Rectal smooth muscle tissue (tissue), 1 donor: ENCODE data around the gene CAVIN3.
A peak's percentile ranks its signal among the peaks of the same experiment; 100 is the strongest.

ENCODE experiments used
- H3K27ac ChIP-seq: one replicate; pipeline ENCODE4 v1.7.0; 2013; ENCODE audit warnings: low read depth, low read length, inconsistent platforms
- H3K27me3 ChIP-seq: one replicate; pipeline ENCODE4 v1.7.0; 2013; ENCODE audit warnings: low read length; ENCODE audit not compliant: control insufficient read depth, insufficient read depth
- H3K36me3 ChIP-seq: one replicate; pipeline ENCODE4 v1.7.0; 2013; ENCODE audit warnings: low read length; ENCODE audit not compliant: control insufficient read depth, insufficient read depth
- H3K4me1 ChIP-seq: one replicate; pipeline ENCODE4 v1.7.0; 2013; ENCODE audit warnings: low read length; ENCODE audit not compliant: control insufficient read depth, insufficient read depth
- H3K4me3 ChIP-seq: one replicate; pipeline ENCODE4 v1.7.0; 2013; ENCODE audit warnings: low read length
- H3K9ac ChIP-seq: one replicate; pipeline ENCODE4 v1.7.0; 2013; ENCODE audit warnings: low read length

Gene CAVIN3

GRCh38 chr11:6319704-6320410 lies 444 bp downstream of the CAVIN3 start:
- Histone ChIP-seq H3K9ac (peak overlapping the region; percentile 70), H3K4me1 (peaks cover 28% of the 10 kb centered on the region), H3K4me3 (peak overlapping the region; percentile 85), H3K27me3 (peaks cover 2% of the 10 kb centered on the region), H3K27ac (peak overlapping the region; percentile 99), H3K36me3 (no peaks in the 10 kb centered on the region)

- Histone ChIP-seq H3K9ac (peak overlapping the region; percentile 70), H3K36me3 (no peaks in the 10 kb centered on the region), H3K27me3 (peaks cover 2% of the 10 kb centered on the region), H3K27ac (peak overlapping the region; percentile 99), H3K4me3 (peak overlapping the region; percentile 85), H3K4me1 (peaks cover 28% of the 10 kb centered on the region)
Measured at GRCh38 chr11:6319001-6319703, 1.1 kb downstream of the CAVIN3 start.

DNA sequence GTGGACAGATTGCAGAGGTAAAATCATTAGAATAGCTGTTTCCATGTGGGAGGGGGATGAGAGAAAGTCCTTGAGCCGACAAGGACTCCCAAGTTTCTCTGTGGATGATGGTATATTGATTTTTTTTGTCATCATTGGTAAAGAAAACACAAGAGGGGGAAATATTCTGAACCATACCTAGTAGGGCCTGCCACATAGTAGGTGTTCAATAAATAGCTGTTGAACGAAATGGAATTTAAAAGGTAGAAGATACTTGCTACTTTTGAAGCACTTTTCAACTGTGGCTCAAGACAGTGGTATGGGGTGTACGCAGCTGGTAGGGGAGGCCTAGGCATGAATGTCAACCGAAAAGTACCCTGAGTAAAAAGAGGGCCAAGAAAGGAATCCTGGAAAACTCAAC lies 2.1 kb downstream of the CAVIN3 start:
- no peak overlapping the region for H3K9ac ChIP-seq
- peak overlapping the region; percentile 85 for H3K4me3 ChIP-seq
- H3K36me3 ChIP-seq: no peaks in the 10 kb centered on the region
- H3K27ac ChIP-seq: peak overlapping the region; percentile 99
- H3K4me1 ChIP-seq: peaks cover 28% of the 10 kb centered on the region
- peaks cover 2% of the 10 kb centered on the region for H3K27me3 ChIP-seq

- Histone ChIP-seq H3K9ac (no peak overlapping the region), H3K27ac (no peak overlapping the region), H3K4me3 (peak overlapping the region; percentile 17), H3K4me1 (peaks cover 20% of the 10 kb centered on the region), H3K36me3 (no peaks in the 10 kb centered on the region), H3K27me3 (peaks cover 2% of the 10 kb centered on the region)
Measured at GRCh38 chr11:6315811-6316425, 4.4 kb downstream of the CAVIN3 start.

DNA sequence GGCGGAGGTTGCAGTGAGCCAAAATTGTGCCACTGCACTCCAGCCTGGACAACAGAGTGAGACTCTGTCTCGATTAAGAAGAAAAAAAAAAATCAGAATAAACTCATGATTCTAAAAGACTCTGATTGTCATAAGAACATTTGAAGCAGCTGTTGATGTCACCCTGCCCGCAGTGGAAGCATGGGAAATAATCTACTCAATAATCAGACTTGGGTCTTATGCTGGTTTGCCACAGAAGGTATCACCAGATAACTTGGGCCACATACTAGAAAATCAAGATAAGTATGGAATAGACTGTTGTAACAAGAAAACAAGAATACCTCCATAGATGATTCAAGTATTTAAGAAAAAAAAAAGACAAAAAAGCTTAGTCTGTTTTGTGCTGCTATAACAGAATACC lies 8.2 kb downstream of the CAVIN3 start:
- no peaks in the 10 kb centered on the region for H3K27me3 ChIP-seq
- H3K36me3 ChIP-seq: no peaks in the 10 kb centered on the region
- no peak overlapping the region for H3K27ac ChIP-seq
- no peak overlapping the region for H3K4me3 ChIP-seq
- peaks cover 3% of the 10 kb centered on the region for H3K4me1 ChIP-seq
- no peak overlapping the region for H3K9ac ChIP-seq

DNA sequence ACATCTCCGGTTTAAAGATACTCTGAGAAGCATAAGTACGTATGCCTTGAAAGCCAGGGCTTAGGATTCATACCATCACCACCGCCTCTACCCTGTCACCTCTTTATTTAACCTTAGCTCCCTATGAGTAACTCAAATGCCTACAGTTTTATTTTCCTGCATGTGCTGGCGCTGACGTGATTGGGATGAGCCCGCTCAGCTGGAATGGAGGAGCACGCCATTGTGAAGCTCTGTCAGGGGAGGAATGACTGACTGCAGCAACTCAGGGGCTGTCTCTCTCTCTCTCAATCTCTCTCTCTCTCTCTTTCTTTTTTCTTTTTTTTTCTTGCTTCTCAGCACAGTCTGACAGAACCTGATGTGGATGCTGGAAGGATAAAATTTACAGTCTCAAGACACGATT lies 12.4 kb downstream of the CAVIN3 start:
- Histone ChIP-seq H3K36me3 (no peaks in the 10 kb centered on the region), H3K4me3 (no peak overlapping the region), H3K4me1 (no peaks in the 10 kb centered on the region), H3K27ac (no peak overlapping the region), H3K9ac (no peak overlapping the region), H3K27me3 (no peaks in the 10 kb centered on the region)

DNA sequence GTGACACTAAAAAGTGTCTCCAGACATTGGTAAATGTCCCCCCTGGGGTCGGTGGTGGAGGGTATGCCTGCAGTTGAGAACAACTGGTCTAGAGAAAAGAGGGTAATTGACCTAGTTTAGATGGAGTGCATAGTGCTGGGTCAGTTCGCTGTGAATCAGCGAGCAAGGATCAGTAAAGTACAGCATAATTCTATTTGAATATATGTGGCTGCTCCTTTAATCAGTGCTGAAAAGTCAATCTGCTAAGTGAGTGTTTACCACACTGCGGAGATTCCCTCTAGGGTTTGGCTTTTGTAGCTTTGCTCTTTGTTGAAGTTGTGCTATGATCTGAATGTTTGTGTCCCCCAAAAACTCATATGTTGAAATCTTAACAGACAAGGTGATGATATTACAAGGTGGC lies 15.0 kb downstream of the CAVIN3 start:
- Histone ChIP-seq H3K4me1 (no peaks in the 10 kb centered on the region), H3K27me3 (no peaks in the 10 kb centered on the region), H3K4me3 (no peak overlapping the region), H3K27ac (no peak overlapping the region), H3K36me3 (no peaks in the 10 kb centered on the region), H3K9ac (no peak overlapping the region)

- no peaks in the 10 kb centered on the region for H3K36me3 ChIP-seq
- no peaks in the 10 kb centered on the region for H3K27me3 ChIP-seq
- no peak overlapping the region for H3K4me3 ChIP-seq
- no peak overlapping the region for H3K27ac ChIP-seq
- no peak overlapping the region for H3K9ac ChIP-seq
- no peaks in the 10 kb centered on the region for H3K4me1 ChIP-seq
Measured at GRCh38 chr11:6303661-6304060, 16.6 kb downstream of the CAVIN3 start.

DNA sequence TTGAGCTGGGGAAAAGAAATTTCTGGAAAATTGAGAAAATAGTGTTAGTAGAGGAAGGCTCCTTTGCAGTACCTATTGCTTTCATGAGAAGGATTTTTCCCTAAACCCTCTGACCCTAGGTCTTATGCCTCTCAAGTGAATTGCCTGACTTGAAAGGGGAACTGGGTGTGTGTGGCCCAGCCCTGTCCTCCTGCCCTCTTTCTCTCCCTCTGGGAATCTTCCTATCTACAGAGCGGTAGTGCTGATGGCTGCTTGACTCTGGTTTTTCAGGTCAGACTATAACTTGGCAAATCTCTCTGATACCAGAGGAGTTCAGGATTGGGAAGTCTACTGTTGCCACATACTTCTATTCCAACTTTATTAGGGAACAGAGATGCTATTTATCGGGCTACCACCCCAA lies 19.2 kb downstream of the CAVIN3 start:
- H3K27me3 ChIP-seq: no peaks in the 10 kb centered on the region
- no peaks in the 10 kb centered on the region for H3K4me1 ChIP-seq
- no peak overlapping the region for H3K9ac ChIP-seq
- no peak overlapping the region for H3K27ac ChIP-seq
- no peak overlapping the region for H3K4me3 ChIP-seq
- H3K36me3 ChIP-seq: no peaks in the 10 kb centered on the region

DNA sequence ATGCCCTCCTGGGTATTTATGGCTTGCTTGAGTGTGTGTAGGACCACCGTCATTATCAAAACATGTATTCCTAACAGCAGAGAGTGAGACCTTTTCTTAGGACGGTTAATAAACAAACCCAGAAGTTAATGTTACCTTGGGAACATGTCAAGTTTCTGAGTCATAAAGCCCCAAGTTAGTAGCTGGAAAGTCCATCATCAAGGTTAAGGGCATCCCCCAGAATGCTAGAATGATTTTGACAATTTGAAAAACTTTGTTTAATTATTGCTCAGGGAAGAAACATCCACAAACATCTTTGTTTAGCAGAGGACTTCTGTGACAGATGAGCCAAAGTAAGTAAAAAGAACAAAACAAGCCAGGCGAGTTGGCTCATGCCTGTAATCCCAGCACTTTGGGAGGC lies 20.0 kb downstream of the CAVIN3 start:
- Histone ChIP-seq H3K4me3 (no peak overlapping the region), H3K27ac (no peak overlapping the region), H3K36me3 (no peaks in the 10 kb centered on the region), H3K27me3 (no peaks in the 10 kb centered on the region), H3K9ac (no peak overlapping the region), H3K4me1 (no peaks in the 10 kb centered on the region)

DNA sequence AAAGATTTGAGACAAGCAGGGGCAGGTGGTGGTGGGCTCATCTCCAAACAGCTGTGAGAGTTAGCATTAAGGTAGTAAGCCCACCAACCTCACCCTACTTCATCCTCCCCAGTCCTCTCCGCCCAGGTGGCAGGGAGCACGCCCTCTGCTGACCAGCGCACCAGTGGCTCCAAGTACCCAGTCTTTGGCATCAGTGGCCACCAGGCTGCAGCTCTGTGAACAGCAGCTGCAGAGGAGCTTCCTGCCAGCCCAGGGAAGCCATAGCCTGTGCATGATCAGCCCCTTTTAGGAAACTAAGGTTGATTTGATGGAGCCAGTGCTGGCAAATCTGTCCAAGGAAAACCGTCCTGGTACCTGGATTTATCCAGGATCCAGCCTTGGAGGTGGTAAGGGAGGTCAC lies 21.7 kb downstream of the CAVIN3 start:
- no peaks in the 10 kb centered on the region for H3K27me3 ChIP-seq
- no peak overlapping the region for H3K27ac ChIP-seq
- no peak overlapping the region for H3K9ac ChIP-seq
- H3K4me3 ChIP-seq: no peak overlapping the region
- H3K36me3 ChIP-seq: no peaks in the 10 kb centered on the region
- no peaks in the 10 kb centered on the region for H3K4me1 ChIP-seq

DNA sequence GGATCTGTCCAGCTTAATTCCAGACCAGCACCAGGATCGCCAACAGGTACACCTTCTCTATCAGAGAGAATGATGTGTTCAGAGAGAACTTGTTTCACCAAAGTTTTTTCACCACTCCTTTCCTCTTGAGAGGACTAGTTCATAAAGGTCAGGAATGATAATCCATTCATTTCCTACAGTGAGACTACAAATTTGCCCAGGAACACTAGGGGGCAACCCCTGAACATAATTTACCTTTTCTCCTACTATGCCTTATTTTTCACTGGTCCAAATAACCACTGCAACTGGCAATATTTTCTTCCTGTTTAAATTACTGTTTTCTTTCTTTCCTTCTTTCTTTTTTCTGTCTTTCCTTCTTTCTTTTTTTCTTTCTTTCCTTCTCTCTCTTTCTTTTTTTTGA lies 22.5 kb downstream of the CAVIN3 start:
- Histone ChIP-seq H3K4me1 (no peaks in the 10 kb centered on the region), H3K27me3 (no peaks in the 10 kb centered on the region), H3K9ac (no peak overlapping the region), H3K36me3 (no peaks in the 10 kb centered on the region), H3K27ac (no peak overlapping the region), H3K4me3 (no peak overlapping the region)
